Astrocyte of the hippocampus (primary cell): ENCODE data around the gene PLOD3.

Source experiments
- DNase-seq: peaks from one replicate; pipeline ENCODE4 v3.0.0; 2011; ENCODE audit warnings: low read depth, low spot score

Gene PLOD3

DNA sequence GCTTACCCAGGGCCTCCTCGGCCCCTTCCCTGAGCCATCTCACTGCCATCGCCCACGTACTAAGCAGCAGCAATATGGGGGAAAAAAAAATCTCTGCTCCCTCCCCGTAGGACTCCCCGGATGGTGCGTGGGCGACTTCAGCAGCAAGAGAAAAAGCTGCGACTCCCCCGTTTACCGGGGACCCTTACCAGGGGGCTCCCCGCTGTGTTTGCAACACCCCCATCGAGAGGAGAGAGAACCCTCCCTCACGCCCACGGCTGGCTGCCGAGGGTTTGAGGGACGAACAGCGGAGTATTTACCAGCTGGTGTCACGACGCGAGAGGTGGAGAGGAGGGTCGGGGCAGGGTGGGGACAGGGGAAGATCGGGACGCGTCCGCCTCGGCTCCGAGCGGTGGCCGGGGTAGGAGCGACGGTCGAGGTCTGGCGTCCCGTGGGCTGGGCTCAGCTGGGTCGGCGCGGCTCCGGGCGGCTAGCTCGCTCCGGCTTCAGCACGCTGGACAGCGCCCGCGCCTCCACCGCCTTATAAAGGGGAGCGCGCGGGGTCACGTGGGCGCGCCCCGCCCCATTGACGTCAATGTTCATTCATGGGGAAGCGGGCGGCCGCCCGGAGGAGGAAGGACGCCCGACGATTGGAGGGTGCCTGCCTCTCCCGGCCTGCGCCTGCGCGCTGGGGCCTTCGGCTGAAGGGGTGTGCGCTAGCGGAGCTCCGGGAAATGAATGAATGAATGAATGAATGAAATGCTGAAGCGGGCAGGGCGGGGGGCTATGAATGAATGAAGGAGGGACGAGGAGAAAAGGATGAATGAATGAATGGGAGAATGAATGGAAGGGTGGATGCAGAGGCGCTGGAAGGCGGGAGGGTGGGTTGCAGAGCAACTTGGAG, 52.1 kb downstream of the PLOD3 start, which contains the start of gene VGF:
Gene VGF, minus strand, starts transcription at position 495 of the 883 bp plus-strand sequence. CDS start 726 bp downstream, outside the sequence.
- peak; percentile 97 for DNase-seq

- peak; percentile 87 for DNase-seq
Measured at GRCh38 chr7:101164071-101164840, 53.1 kb downstream of the PLOD3 start.

- DNase-seq, result no peak
Measured at GRCh38 chr7:101163279-101164070, 53.9 kb downstream of the PLOD3 start.

DNA sequence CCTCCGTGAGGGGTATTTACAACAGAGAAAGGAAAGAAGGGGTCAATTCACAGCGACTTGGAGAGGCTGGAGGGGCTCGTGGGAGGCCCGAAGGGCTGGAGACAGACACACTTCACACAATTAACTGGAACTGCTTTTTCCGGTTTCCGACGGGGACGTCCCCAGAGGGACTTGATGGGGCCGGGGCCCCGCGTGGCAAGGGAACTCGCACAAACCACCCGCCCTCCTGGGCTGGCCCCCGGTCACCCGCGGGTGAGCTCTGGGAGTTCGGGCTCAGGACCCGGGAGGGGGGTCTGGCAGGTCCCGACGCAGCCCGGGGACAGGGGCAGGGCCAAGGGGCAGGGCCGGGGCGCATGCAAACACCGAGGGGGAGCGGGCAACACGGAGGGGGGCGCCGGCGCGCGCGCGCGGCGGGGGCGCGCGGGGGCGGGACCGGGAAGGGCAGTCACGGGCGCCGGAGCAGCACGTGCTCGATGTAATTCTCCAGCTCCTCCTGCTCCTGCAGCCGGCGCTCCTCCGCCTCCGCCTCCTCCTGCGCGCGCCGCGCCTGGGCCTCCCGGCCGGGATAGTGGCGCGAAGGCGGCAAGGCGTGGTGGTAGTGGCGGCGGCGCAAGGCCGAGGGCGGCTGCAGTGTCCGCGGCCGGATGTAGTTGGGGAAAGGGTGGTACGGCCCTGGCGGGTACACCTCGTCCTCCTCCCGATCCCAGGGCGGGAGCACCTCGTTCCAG, 54.7 kb downstream of the PLOD3 start:
- DNase-seq, result peak; percentile 70

- no peak for DNase-seq
Measured at GRCh38 chr7:101161692-101162471, 55.5 kb downstream of the PLOD3 start.

DNA sequence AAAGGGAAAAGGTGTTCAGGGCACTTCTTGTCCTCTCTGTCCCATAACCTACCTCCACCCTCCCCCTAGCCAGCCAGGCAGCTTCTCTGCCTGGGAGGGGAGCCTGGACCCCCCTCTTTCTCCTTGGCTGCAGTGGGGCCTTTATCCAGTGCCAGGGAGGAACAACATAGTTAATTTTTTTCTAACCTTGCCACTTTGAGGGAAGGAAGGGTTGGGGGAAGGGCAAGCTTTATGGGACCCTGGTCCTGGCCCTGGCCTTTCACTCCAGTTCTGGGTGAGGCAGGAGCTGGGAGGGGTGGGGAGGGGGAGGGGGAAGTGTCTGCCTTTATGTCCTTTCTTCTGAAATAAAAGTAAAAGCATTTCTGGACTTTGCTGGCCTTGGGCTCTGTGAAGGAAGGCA, 56.5 kb downstream of the PLOD3 start:
- no peak for DNase-seq

DNA sequence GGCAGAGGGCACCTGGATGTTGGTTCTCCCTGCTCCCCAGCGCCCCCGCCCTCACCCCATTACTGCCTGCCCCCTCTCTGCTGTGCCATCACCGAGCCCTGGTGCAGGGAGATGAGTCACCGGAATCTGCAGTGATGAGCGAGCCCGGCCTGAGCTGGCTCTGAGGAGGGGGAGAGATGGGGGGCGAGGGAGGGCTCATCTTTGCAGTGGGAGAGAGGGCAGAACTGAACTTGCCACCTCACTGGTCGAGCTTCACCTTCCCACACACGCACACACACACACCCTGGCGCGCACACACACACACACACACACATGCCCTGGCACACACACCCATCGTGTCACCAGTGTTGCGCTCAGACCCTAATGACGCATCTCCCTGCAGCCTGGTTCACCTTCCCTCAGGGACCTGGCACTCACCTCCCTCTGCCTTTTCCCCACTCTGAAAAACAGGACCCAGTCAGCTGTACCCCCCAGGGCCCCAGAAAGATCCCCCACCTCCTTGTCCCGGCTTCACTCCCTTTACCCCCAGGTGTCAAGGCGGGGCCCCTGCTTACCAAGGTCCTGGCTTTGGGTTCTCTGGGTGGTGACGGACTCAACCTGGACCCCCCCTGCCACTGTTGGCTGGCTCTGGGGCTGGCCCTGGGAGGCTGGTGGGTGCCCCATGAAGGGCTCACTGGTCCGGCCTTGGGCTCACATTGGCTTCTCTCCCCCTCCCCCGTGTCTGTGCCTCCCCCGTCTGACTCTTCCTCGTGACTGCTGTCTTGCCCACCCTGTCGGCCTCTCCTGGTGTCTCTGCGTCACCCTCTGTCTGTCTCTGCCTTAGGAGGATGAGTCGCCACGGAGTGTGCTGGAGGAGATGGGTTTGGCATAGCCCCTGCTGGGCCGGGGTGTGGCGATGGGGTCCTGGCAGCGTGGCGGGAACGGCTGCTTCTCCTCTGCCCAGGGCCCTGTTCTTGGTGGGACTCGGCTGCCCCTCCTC, 57.4 kb downstream of the PLOD3 start:
- peak; percentile 58 for DNase-seq

- DNase-seq, result no peak
Measured at GRCh38 chr7:101156866-101157589, 60.4 kb downstream of the PLOD3 start.

DNA sequence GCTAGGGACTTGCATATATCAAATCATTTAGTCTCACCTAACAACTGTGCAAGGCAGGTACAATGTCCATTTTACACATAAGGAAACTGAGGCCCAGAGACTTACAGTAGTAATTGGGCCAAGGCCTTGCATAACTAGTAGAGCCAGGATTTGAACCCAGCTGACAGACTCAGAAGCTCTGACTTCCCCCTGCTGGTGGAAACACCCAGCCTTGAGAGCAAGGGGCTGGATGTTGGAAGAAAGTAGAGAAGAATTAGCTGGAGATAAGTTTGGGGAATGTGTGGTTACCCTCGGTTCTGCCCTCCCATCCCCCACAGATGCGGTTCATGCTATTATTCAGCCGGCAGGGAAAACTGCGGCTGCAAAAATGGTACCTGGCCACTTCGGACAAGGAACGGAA, 61.1 kb downstream of the PLOD3 start:
- no peak for DNase-seq
